HL-60 (cell line): ENCODE measurements around the gene PLEKHA3.

Source experiments
- DNase-seq, 2 experiments: peaks; one replicate each; pipeline ENCODE4 v3.0.0-alpha.2; 2010 to 2020; ENCODE audit warnings: low read depth in 1 of 2, low spot score in 1 of 2
- H3K27ac ChIP-seq: fragments of 250-450 bp; sonication (Bioruptor Pico); replicated peaks from 2 replicates; pipeline ENCODE4 v1.5.1; 2020; ENCODE audit warnings: mild to moderate bottlenecking, moderate library complexity
- H3K27me3 ChIP-seq: fragments of 250-450 bp; sonication (Bioruptor Pico); 2 replicates; pipeline ENCODE4 v1.5.1; 2021; ENCODE audit warnings: mild to moderate bottlenecking, moderate library complexity; ENCODE audit not compliant: insufficient read depth, poor library complexity, severe bottlenecking
- H3K4me3 ChIP-seq: replicated peaks from 2 replicates; pipeline ENCODE4 v1.5.1; 2011; ENCODE audit warnings: mild to moderate bottlenecking, control low read depth, low read length; ENCODE audit not compliant: insufficient read depth
- CTCF ChIP-seq: IDR thresholded peaks from one replicate; pipeline ENCODE4 v1.5.1; 2011; ENCODE audit warnings: low read length, control low read depth, inconsistent platforms; ENCODE audit not compliant: insufficient read depth
- GABPA ChIP-seq: IDR thresholded peaks from 2 replicates; pipeline ENCODE4 v1.6.1; 2012; ENCODE audit warnings: low read depth
- POLR2AphosphoS5 ChIP-seq: IDR thresholded peaks from 2 replicates; pipeline ENCODE4 v1.6.1; 2012; ENCODE audit warnings: low read depth
- REST ChIP-seq: IDR thresholded peaks from 2 replicates; pipeline ENCODE4 v1.6.1; 2012; ENCODE audit warnings: low read depth; ENCODE audit not compliant: insufficient replicate concordance
- SPI1 ChIP-seq: IDR thresholded peaks from 2 replicates; pipeline ENCODE4 v1.6.1; 2012; ENCODE audit warnings: low read depth, mild to moderate bottlenecking, borderline replicate concordance

PLEKHA3 gene

GRCh38 chr2:178530131-178530530, 49.9 kb downstream of the PLEKHA3 start:
- peak; percentile 10 to 66 for DNase-seq
- Histone ChIP-seq H3K27me3 (no peaks in the 10 kb centered on the region), H3K4me3 (no peak overlapping the region), H3K27ac (peak overlapping the region; percentile 86)
- TF ChIP-seq GABPA (no peak), CTCF (no peak), SPI1 (no peak), REST (no peak), POLR2AphosphoS5 (no peak)

GRCh38 chr2:178530625-178531142, 50.4 kb downstream of the PLEKHA3 start:
- H3K4me3 ChIP-seq, result no peak overlapping the region
- peak overlapping the region; percentile 86 for H3K27ac ChIP-seq
- peak; percentile 46 to 88 for DNase-seq
- TF ChIP-seq POLR2AphosphoS5, result no peak
- peak; percentile 69; the same call in 1 of the 2 replicates for TF ChIP-seq SPI1
- TF ChIP-seq REST, result no peak
- TF ChIP-seq CTCF, result no peak
- TF ChIP-seq GABPA, result no peak
- no peaks in the 10 kb centered on the region for H3K27me3 ChIP-seq

GRCh38 chr2:178531168-178531567, 50.9 kb downstream of the PLEKHA3 start:
- Histone ChIP-seq H3K27ac (peak overlapping the region; percentile 86), H3K27me3 (no peaks in the 10 kb centered on the region), H3K4me3 (no peak overlapping the region)
- TF ChIP-seq SPI1, result no peak
- TF ChIP-seq CTCF, result no peak
- no peak for TF ChIP-seq GABPA
- no peak for TF ChIP-seq REST
- TF ChIP-seq POLR2AphosphoS5, result no peak
- no peak for DNase-seq
